CD4-positive, alpha-beta memory T cell (primary cell): Measurements from ENCODE around the gene KCNN3. TPM values are rescaled to one million over a fixed set of nuclear protein-coding genes. Genes with fewer than 3 reads are reported as not detected.

Experiments
- CTCF ChIA-PET: fragments of 350-600 bp; sonication (Branson Sonifier 250); formaldehyde crosslinking; loops from one replicate; lab custom pipeline; 2021; ENCODE audit warnings: inconsistent platforms; ENCODE audit not compliant: partially characterized antibody; lab: Charles Lee
- POLR2A ChIA-PET: fragments of 350-600 bp; sonication (Branson Sonifier 250); formaldehyde crosslinking; loops from one replicate; lab custom pipeline; 2021; ENCODE audit not compliant: partially characterized antibody; lab: Charles Lee
- DNase-seq, 5 donors: peaks; one replicate each; pipeline versions ENCODE4 v3.0.0 to v3.0.0-alpha.2; 2020 to 2022; ENCODE audit warnings: mixed read lengths in 1 of 5
- H3K27ac ChIP-seq: one replicate; pipeline ENCODE4 v1.7.0; 2013; ENCODE audit warnings: low read depth, low read length
- H3K27me3 ChIP-seq: 2 replicates; pipeline ENCODE4 v1.7.0; 2013; ENCODE audit warnings: mild to moderate bottlenecking, low read length, moderate library complexity; ENCODE audit not compliant: insufficient read depth
- H3K36me3 ChIP-seq: 2 replicates; pipeline ENCODE4 v1.7.0; 2013; ENCODE audit warnings: mild to moderate bottlenecking, low read length, moderate library complexity; ENCODE audit not compliant: insufficient read depth
- H3K4me1 ChIP-seq: 2 replicates; pipeline ENCODE4 v1.7.0; 2013; ENCODE audit warnings: mild to moderate bottlenecking, low read length, moderate library complexity; ENCODE audit not compliant: insufficient read depth
- H3K4me3 ChIP-seq, 2 donors: one replicate each; pipeline ENCODE4 v1.7.0; 2013; ENCODE audit warnings: low read length in 2 of 2, mild to moderate bottlenecking in 1 of 2
- H3K9me3 ChIP-seq, 2 donors: one replicate each; pipeline ENCODE4 v1.7.0; 2013; ENCODE audit warnings: low read length in 2 of 2, control low read depth in 1 of 2; ENCODE audit not compliant: control insufficient read depth in 1 of 2
- H3K27ac Mint-ChIP-seq, 7 donors: one replicate each; pipeline ENCODE4 v1.8.0; 2020 to 2021; ENCODE audit warnings: mixed read lengths in 7 of 7, mild to moderate bottlenecking in 6 of 7, inconsistent platforms in 3 of 7, moderate library complexity in 3 of 7
- H3K27me3 Mint-ChIP-seq, 2 donors: one replicate each; pipeline ENCODE4 v1.8.0; 2020 to 2021; ENCODE audit warnings: mixed read lengths in 2 of 2
- H3K36me3 Mint-ChIP-seq, 2 donors: one replicate each; pipeline ENCODE4 v1.8.0; 2020 to 2021; ENCODE audit warnings: mixed read lengths in 2 of 2, inconsistent platforms in 1 of 2, mild to moderate bottlenecking in 1 of 2
- H3K4me1 Mint-ChIP-seq, 4 donors: one replicate each; pipeline ENCODE4 v1.8.0; 2020 to 2021; ENCODE audit warnings: mixed read lengths in 4 of 4, mild to moderate bottlenecking in 1 of 4
- H3K4me3 Mint-ChIP-seq, 8 donors: one replicate each; pipeline ENCODE4 v1.8.0; 2020 to 2021; ENCODE audit warnings: mixed read lengths in 8 of 8, mild to moderate bottlenecking in 7 of 8, moderate library complexity in 6 of 8, inconsistent platforms in 3 of 8
- H3K9me3 Mint-ChIP-seq, 8 donors: one replicate each; pipeline ENCODE4 v1.8.0; 2020 to 2021; ENCODE audit warnings: mixed read lengths in 8 of 8, mild to moderate bottlenecking in 5 of 8, inconsistent platforms in 3 of 8, moderate library complexity in 1 of 8
- intact Hi-C: fragments of 100-400 bp; cut with micrococcal nuclease; formaldehyde crosslinking; loops from one replicate; pipeline ENCODE4 v1.15.1; 2023
- polyA plus RNA-seq, 2 donors: library from polyadenylated mRNA; unstranded; fragments of 300-500 nt; fragmentation: Illumina TruSeq; gene quantifications; one replicate each; pipeline ENCODE4 v1.2.3, GENCODE V29; 2021
- total RNA-seq, 2 experiments: library from RNA; stranded (reverse); gene quantifications; one replicate each; pipeline ENCODE4 v1.2.3, GENCODE V29; 2021

KCNN3 gene
- total and polyA plus RNA-seq, 4 experiments from 2014 or later = 0.06 TPM; not detected in 3

- ChIA-PET CTCF (no interaction called here), POLR2A (no interaction called here)
- Mint-ChIP-seq H3K27ac (no peak overlapping the region), H3K9me3 (no peaks in the 10 kb centered on the region), H3K27me3 (peaks cover 5% of the 10 kb centered on the region in 2 donors), H3K4me3 (no peak overlapping the region), H3K4me1 (no peaks in the 10 kb centered on the region), H3K36me3 (no peaks in the 10 kb centered on the region)
- Histone ChIP-seq H3K27me3 (no peaks in the 10 kb centered on the region), H3K9me3 (no peaks in the 10 kb centered on the region), H3K27ac (no peak overlapping the region), H3K36me3 (no peaks in the 10 kb centered on the region), H3K4me3 (no peak overlapping the region), H3K4me1 (no peaks in the 10 kb centered on the region)
- no peak for DNase-seq
- intact Hi-C loops = no loop called here
Measured at GRCh38 chr1:154838988-154839387, 31.1 kb downstream of the KCNN3 start.

DNA sequence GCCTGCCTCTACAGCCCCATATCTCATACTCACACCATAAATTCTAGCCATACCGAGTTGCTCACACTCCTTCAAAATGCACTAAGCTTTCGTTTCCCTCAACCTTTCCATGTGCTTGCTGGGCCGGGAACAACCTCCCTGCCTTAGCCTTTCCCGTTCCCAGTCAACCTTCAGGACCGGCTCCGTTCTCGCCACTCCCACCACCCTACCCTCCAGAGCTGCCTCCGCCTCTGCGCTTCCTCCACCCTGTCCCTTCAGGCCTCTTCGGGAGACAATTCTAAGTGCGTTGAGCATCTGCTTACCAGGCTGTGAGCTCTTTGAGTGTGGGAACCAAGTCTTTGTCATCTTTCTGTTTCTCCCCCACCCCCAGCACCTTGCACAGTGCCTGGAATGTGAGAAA, 31.6 kb downstream of the KCNN3 start:
- Mint-ChIP-seq H3K27me3 (peaks cover 5% of the 10 kb centered on the region in 2 donors), H3K9me3 (no peaks in the 10 kb centered on the region), H3K4me1 (no peaks in the 10 kb centered on the region), H3K4me3 (no peak overlapping the region), H3K27ac (no peak overlapping the region), H3K36me3 (no peaks in the 10 kb centered on the region)
- Histone ChIP-seq H3K27me3 (no peaks in the 10 kb centered on the region), H3K27ac (no peak overlapping the region), H3K4me3 (no peak overlapping the region), H3K9me3 (no peaks in the 10 kb centered on the region), H3K4me1 (no peaks in the 10 kb centered on the region), H3K36me3 (no peaks in the 10 kb centered on the region)
- intact Hi-C loops = no loop called here
- ChIA-PET CTCF (no interaction called here), POLR2A (no interaction called here)
- no peak for DNase-seq

GRCh38 chr1:154837672-154838171, 32.4 kb downstream of the KCNN3 start:
- H3K27ac Mint-ChIP-seq = no peak overlapping the region
- Histone ChIP-seq H3K36me3 (no peaks in the 10 kb centered on the region), H3K9me3 (no peaks in the 10 kb centered on the region), H3K27me3 (no peaks in the 10 kb centered on the region), H3K27ac (no peak overlapping the region), H3K4me3 (no peak overlapping the region), H3K4me1 (no peaks in the 10 kb centered on the region)
- intact Hi-C loops = no loop called here
- POLR2A ChIA-PET = no interaction called here
- H3K27me3 Mint-ChIP-seq = peaks cover 5% of the 10 kb centered on the region in 2 donors
- H3K36me3 Mint-ChIP-seq = no peaks in the 10 kb centered on the region
- CTCF ChIA-PET = no interaction called here
- no peak overlapping the region for H3K4me3 Mint-ChIP-seq
- DNase-seq = no peak
- no peaks in the 10 kb centered on the region for H3K9me3 Mint-ChIP-seq
- no peaks in the 10 kb centered on the region for H3K4me1 Mint-ChIP-seq

DNA sequence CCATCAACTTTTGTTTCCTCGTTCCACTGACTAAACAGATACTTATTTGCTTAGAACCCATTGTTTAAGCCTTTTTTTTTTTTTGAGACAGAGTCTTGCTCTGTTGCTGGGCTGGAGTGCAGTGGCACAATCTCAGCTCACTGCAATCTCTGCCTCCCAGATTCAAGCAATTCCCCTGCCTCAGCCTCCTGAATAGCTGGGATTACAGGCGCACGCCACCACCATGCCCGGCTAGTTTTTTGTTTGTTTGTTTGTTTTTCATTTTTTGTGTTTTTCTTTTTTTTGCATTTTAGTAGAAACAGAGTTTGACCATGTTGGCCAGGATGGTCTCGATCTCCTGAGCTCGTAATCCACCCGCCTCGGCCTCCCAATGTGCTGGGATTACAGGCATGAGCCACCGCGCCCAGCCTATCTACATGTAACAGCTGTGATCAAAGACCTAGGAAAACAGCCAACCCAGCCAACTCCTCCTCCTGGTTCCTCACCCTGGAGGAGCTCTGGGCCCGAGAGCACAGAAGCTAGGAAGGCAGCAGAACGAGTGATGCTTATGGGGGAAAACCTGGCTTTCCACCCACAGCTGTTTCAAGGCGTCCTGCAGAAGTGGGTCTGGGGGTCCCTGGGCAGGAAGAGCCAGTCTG, 32.9 kb downstream of the KCNN3 start:
- Histone ChIP-seq H3K4me3 (no peak overlapping the region), H3K9me3 (no peaks in the 10 kb centered on the region), H3K27ac (no peak overlapping the region), H3K36me3 (no peaks in the 10 kb centered on the region), H3K27me3 (no peaks in the 10 kb centered on the region), H3K4me1 (no peaks in the 10 kb centered on the region)
- Mint-ChIP-seq H3K27me3 (peaks cover 5% of the 10 kb centered on the region in 2 donors), H3K36me3 (no peaks in the 10 kb centered on the region), H3K27ac (no peak overlapping the region), H3K4me1 (no peaks in the 10 kb centered on the region), H3K4me3 (no peak overlapping the region), H3K9me3 (no peaks in the 10 kb centered on the region)
- DNase-seq = no peak
- intact Hi-C loops = no loop called here
- CTCF ChIA-PET = no interaction called here
- POLR2A ChIA-PET = no interaction called here

GRCh38 chr1:154835531-154836324, 34.4 kb downstream of the KCNN3 start:
- Mint-ChIP-seq H3K36me3 (no peaks in the 10 kb centered on the region), H3K4me3 (no peak overlapping the region), H3K27me3 (peaks cover 5% of the 10 kb centered on the region in 2 donors), H3K4me1 (no peaks in the 10 kb centered on the region), H3K9me3 (no peaks in the 10 kb centered on the region), H3K27ac (no peak overlapping the region)
- DNase-seq = no peak
- intact Hi-C loops = no loop called here
- Histone ChIP-seq H3K9me3 (no peaks in the 10 kb centered on the region), H3K27me3 (no peaks in the 10 kb centered on the region), H3K27ac (no peak overlapping the region), H3K4me1 (no peaks in the 10 kb centered on the region), H3K4me3 (no peak overlapping the region), H3K36me3 (no peaks in the 10 kb centered on the region)
- POLR2A ChIA-PET = no interaction called here
- CTCF ChIA-PET = no interaction called here

DNA sequence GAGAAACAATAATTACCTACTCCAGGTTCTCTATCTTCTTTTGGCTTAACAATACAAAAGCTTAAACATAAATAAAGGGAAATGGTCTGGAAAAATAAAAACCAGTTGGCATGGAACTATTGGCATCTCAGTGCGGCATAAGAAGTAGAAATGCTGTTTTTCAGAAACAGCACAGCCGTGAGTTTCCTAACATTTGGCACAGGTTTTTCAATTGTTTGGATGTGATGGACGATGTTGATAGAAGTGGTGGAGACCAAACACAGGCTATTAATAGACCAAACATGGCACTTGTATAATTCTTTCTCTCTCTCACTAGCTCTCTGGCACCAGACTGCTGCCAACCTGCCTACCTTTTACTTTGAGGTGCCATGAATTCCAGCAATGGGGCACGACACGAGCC, 36.2 kb downstream of the KCNN3 start:
- Histone ChIP-seq H3K27ac (no peak overlapping the region), H3K9me3 (no peaks in the 10 kb centered on the region), H3K36me3 (no peaks in the 10 kb centered on the region), H3K4me3 (no peak overlapping the region), H3K27me3 (no peaks in the 10 kb centered on the region), H3K4me1 (no peaks in the 10 kb centered on the region)
- no peaks in the 10 kb centered on the region for H3K4me1 Mint-ChIP-seq
- intact Hi-C loops = no loop called here
- H3K36me3 Mint-ChIP-seq = no peaks in the 10 kb centered on the region
- no peak overlapping the region for H3K27ac Mint-ChIP-seq
- no peak for DNase-seq
- H3K27me3 Mint-ChIP-seq = peaks cover 5% of the 10 kb centered on the region in 2 donors
- no peaks in the 10 kb centered on the region for H3K9me3 Mint-ChIP-seq
- CTCF ChIA-PET = no interaction called here
- POLR2A ChIA-PET = no interaction called here
- H3K4me3 Mint-ChIP-seq = no peak overlapping the region

DNA sequence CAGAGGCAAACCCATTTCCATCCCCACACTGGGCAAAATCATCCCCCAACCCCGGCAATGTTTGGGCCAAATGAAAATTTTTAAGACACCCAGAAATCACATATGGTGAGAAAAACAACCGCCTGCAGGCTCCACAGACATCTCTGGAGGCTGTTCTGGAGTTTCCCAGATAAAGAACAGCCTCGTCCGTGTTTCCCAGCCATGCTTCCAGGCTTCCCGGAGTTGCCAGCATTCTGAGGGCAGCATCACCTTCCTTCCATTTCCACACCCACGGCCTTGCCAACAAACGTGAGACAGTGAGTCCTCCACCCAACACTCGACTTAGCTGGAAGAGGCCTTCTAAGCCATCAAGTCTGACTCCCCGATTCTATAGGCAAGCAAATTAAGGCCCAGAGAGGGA, 36.9 kb downstream of the KCNN3 start:
- Histone ChIP-seq H3K9me3 (no peaks in the 10 kb centered on the region), H3K4me3 (no peak overlapping the region), H3K36me3 (no peaks in the 10 kb centered on the region), H3K4me1 (no peaks in the 10 kb centered on the region), H3K27me3 (no peaks in the 10 kb centered on the region), H3K27ac (no peak overlapping the region)
- Mint-ChIP-seq H3K4me1 (no peaks in the 10 kb centered on the region), H3K4me3 (no peak overlapping the region), H3K27me3 (peaks cover 2 to 3% of the 10 kb centered on the region in 2 donors), H3K27ac (peak overlapping the region in 2 of 7 donors; percentile 1 to 61), H3K36me3 (no peaks in the 10 kb centered on the region), H3K9me3 (no peaks in the 10 kb centered on the region)
- DNase-seq = no peak
- intact Hi-C loops = no loop called here
- CTCF ChIA-PET = no interaction called here
- POLR2A ChIA-PET = no interaction called here
